Measurements from ENCODE around the gene BCAP29.
"Not testable (repeated sequence)": the region's sequence is repeated elsewhere in the genome, so short reads cannot be mapped to it uniquely, and the experiment has no call there.

BCAP29 gene, protein sequence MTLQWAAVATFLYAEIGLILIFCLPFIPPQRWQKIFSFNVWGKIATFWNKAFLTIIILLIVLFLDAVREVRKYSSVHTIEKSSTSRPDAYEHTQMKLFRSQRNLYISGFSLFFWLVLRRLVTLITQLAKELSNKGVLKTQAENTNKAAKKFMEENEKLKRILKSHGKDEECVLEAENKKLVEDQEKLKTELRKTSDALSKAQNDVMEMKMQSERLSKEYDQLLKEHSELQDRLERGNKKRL

DNA sequence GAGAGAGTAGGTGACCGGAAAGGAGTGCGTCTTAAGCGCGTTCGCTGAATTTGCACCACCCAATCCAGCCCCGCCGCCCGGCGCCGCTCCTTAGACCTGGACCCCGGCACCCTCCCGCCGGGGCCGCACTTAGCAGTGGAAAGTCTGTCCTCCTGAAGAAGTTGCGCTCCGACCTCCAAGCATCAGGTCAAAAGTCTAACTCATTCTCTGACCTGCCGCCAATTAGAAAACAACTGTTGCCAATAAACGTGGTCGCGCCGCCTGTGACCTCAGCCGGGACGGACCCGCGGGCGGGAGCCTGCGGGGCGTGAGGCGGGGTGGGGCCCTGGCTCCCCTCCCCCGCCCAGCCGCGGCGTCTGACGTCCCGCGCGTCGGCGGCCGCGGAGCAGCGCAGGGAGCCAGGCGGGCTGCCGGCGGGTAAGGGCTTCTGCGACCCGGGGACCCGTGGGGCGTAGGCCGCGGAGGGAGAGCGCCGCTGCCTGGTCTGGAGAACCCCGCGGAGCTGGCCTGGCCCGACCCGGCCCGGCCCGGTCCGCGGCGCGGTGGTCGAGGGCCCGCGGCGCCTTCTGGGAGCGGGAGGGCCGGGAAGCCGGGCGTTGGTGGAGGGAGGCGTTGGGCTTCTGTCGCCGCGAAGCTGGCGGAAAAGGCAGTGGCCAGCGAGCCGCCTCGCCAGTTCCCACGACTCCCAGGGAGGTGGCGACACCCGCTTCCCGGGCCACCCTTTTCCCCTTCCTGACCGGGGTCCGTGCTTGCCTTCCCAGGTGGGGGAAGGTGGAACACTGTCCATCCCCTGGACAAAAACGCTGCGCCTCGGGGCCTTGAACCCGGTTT lies at the start of gene BCAP29:
Gene BCAP29, plus strand, starts transcription at position 362 of the 831 bp plus-strand sequence. CDS start 527 bp downstream, outside the sequence.
- peak within 1 kb of the TSS; percentile 82 for H3K4me3 ChIP-seq (ENCODE audit: low read length)
- no peak for TF ChIP-seq ZNF274 (IDR thresholded peaks at IDR 0.05; ENCODE audit: low read depth, low read length)

DNA sequence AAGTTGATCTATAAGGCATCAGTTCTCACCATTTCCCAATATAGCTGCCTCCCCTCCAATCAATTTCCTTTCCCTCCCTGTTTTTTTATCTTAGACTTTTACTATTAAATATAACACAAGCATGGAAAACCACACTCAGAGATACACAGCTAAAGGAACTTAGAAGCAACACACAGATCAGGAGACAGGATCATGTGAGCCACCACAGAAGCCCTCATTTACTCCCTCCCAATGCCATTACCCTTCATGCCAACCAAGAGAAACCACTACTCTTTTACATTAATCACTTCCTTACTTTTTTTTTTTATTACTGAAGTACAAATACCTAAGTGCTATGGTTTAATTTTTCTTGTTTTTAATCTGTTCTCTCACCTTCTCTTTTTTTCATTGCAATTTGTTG lies 49.3 kb upstream of the BCAP29 start:
- no peak for TF ChIP-seq ZNF274 (IDR thresholded peaks at IDR 0.05; ENCODE audit: low read depth, low read length)

DNA sequence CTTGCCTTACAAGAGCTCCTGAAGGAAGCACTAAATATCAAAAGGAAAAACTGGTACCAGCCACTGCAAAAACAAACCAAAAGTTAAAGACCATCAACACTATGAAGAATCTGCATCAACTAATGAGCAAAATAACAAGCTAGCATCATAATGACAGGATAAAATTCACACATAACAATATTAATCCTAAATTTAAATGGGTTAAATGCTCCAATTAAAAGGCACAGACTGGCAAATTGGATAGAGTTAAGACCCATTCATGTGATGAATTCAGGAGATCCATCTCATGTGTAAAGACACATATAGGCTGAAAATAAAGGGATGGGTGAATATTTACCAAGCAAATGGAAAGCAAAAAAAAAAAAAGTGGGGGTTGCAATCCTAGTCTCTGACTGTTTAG lies 45.9 kb upstream of the BCAP29 start:
- TF ChIP-seq ZNF274 (IDR thresholded peaks at IDR 0.05; ENCODE audit: low read depth, low read length) = no peak
- no peak overlapping the region for H3K4me3 ChIP-seq (ENCODE audit: low read length)

More for the DNA sequence above, 49.3 kb upstream of the BCAP29 start:
- H3K4me3 ChIP-seq (ENCODE audit: low read length) = no peak overlapping the region

DNA sequence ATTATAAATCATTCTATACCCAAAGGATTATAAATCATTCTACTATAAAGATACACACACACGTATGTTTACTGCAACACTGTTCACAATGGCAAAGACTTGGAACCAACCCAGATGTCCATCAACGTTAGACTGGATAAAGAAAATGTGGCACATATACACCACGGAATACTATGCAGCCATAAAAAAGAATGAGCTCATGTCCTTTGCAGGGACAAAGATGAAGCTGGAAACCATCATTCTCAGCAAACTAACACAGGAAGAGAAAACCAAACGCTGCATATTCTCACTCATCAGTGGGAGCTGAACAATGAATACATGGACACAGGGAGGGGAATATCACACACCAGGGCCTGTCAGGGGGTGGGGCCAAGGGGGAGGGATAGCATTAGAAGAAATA lies 42.8 kb upstream of the BCAP29 start:
- H3K4me3 ChIP-seq (ENCODE audit: low read length) = not testable (repeated sequence)

DNA sequence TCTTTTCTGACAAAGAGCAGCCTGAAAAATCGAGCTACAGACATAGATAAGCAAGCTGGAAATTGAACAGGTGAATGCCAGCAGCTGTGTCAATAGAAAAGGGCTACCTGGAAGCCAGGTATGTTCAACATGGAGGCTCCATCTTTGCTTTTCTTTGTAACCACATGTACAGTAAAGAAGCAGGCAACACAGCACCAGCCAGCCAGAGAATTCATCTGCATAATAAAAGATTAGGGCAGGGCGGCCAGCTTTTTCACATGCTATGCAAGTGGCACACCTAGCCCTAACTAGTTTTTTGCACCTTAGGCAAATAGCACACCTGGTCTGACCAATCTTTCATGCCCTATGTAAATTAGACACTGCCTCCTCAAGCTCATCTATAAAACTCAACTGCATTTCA lies 42.0 kb upstream of the BCAP29 start:
- no peak overlapping the region for H3K4me3 ChIP-seq (ENCODE audit: low read length)
- no peak for TF ChIP-seq ZNF274 (IDR thresholded peaks at IDR 0.05; ENCODE audit: low read depth, low read length)

DNA sequence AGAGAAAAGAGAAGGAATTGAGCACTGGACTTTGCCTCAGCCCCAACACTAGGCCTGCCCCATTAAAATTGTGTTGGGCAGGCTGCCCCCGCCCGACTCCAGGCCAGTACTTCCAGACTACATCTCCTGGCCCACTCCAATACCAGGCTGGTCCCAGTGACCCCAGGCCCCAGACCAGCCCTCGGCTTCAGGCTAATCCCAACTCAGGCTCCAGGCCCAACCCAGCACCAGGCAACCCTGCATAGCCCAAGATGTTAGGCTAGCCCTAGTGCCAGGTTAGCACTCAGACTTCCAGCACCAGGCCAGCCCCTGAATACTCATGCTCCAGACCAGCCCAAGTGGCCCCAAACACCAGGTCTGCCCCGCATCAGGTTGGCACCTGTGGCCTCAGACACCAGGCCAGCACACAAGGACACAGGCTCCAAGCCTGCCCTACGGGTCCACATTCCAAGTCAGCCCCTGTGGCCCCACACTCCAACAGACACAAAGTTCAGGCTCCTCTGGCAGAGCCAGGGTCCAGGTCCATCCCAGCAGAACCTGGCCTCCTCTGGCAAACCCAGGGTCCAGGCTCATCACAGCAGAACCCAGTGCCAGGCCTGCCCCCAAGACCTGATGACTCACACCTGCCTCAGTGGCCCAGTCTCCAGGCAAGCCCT lies 36.6 kb upstream of the BCAP29 start:
- no peak for TF ChIP-seq ZNF274 (IDR thresholded peaks at IDR 0.05; ENCODE audit: low read depth, low read length)
- no peak overlapping the region for H3K4me3 ChIP-seq (ENCODE audit: low read length)

DNA sequence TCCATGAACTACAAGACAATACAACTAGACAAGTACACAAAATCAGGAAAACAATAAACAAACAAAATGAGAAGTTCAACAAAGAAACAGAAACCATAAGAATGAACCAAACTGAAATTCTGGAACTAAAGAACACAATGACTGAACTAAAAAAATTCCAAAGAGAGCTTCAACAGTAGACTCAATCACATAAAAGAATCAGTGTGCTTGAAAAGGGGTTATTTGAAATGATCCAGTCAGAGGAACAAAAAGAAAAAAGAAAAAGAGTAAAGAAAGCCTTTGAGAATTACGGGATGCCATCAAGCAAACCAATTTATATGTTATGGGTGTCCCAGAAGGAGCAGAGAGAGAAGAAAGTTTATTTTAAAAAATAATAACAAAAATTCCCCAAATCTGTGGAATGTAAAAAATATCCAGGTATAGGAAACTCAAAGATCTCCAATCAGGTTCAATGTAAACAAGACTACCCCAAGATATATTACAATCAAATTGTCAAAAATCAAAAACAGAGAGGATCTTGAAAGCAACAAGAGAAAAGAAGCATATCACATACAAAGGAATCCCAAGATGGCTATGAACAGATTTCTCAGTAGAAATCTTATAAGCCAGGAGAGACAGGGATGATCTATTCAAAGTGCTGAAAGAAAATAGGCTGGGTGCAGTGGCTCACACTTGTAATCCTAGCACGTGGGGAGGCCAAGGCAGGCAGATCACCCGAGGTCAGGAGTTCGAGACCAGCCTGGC lies 35.0 kb upstream of the BCAP29 start:
- no peak for TF ChIP-seq ZNF274 (IDR thresholded peaks at IDR 0.05; ENCODE audit: low read depth, low read length)
- no peak overlapping the region for H3K4me3 ChIP-seq (ENCODE audit: low read length)

DNA sequence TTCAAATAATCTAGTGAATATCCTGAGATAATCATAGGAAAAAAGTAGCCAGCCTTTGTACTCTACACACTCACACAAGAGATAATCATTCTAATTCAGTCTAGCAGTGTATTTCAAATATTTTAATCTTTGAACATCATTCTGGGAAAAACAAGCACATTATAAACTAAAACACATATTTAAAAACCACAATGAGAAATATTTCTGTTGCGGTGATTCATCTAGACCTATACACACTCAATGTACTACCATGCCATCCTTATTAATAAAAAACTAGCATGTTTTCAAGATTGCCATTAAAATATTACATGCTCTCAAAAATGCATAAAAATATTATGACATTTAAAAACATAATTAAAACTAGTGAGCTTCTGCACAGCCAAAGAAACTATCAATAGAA lies 28.1 kb upstream of the BCAP29 start:
- TF ChIP-seq ZNF274 (IDR thresholded peaks at IDR 0.05; ENCODE audit: low read depth, low read length) = no peak
- no peak overlapping the region for H3K4me3 ChIP-seq (ENCODE audit: low read length)

DNA sequence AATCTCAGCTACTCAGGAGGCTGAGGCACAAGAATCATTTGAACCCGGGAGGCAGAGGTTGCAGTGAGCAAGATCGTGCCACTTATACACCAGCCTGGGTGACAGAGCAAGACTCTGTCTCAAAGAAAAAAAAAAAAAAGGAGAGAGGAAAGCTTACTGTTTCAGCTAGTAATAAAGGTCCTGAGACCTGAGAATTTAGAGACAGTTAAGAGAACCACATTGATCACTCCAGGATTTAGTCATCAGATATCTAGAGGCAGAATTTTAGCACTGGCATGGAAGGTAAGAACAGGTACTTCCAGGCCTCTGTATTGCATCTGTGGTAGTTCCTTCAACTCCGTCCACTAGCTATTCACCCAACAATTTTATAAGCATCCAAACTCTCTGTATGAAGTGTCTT lies 24.2 kb upstream of the BCAP29 start:
- no peak for TF ChIP-seq ZNF274 (IDR thresholded peaks at IDR 0.05; ENCODE audit: low read depth, low read length)
- no peak overlapping the region for H3K4me3 ChIP-seq (ENCODE audit: low read length)

DNA sequence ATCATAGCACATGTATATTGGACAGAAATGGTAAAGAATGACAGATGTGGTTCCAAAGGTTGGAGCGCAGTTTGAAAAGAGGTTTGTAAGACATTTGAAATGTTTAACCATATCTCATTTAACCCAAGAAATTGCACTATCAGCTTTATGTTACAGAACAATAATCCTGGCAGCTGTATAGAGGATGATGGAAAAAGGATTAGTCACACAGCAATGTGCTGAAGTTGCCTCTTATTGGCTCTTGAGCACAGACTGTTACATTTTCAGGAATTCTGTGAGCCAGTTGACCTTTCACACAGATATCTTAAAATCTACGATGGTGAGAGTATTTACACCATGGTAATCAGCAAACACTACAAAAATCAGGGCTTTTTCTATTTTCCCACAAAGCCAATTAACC lies 20.2 kb upstream of the BCAP29 start:
- TF ChIP-seq ZNF274 (IDR thresholded peaks at IDR 0.05; ENCODE audit: low read depth, low read length) = no peak
- H3K4me3 ChIP-seq (ENCODE audit: low read length) = no peak overlapping the region

DNA sequence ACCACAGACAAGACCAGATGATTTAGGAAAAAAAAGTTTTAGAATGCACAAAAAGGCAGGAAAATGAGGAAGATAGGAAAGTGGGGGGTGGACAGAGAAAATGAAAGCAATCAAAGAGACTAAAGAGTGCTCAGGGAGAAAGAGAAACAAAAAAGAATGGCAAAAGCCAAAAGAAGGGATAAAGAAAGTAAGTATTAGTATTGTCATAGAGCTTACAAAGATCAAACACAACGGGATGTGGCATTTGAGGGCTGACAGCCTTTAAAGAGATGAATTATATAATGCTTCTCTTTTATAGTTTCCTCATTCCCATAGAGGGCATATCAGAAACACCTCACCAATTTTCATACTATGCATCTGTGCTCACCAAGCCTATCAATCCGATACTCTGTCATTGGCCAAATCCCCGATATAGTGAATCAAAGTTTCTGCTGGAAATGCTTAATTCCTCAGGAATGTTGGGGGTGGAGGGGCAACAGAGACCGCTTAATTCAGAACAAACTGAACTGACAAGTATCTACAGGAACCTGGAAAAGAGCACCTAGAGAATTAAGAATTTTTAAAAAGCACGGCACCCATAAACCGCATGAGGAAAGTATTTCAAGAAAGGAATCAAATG lies 19.0 kb upstream of the BCAP29 start:
- TF ChIP-seq ZNF274 (IDR thresholded peaks at IDR 0.05; ENCODE audit: low read depth, low read length) = no peak
- no peak overlapping the region for H3K4me3 ChIP-seq (ENCODE audit: low read length)

DNA sequence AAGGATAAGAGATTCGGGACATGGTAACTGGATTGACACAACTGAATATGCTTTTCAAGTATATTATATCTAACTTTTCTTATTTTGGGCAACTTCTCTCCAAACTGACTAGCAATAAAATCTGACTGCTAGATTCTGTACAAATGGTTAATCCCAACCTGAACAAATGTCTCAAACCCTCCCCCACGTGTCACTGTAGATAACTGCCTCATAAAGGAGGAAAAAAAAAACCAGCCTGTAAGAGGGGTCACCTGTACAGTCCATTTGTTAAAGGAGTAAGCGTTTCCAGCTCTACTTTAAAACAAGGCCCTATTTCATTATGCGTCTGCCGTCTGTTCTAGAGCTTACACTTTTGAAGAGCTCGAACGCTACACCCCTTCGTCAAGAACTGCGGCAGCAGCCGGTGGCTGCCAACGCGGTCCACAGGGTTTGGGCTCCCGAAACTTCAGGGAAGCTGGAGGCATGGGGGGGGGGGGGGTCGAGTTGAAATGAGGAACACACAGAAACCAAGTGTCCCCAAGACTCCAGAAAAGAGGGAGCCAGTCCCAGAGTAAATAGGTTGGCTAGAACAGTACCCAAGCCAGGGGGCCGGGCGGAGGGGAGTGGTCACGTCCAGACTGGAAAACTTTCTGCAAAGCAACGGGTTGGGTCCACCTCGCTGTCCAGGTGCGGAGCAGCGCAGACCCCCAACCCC lies 16.8 kb upstream of the BCAP29 start:
- peak overlapping the region; percentile 90 for H3K4me3 ChIP-seq (ENCODE audit: low read length)
- no peak for TF ChIP-seq ZNF274 (IDR thresholded peaks at IDR 0.05; ENCODE audit: low read depth, low read length)

All from GM08714 (cell line).